Psoas muscle (tissue), 8 donors: ENCODE data around the gene MYO9A. TPM values are rescaled to one million over a fixed set of nuclear protein-coding genes. Genes with fewer than 3 reads are reported as not detected.
A peak's percentile ranks its signal among the peaks of the same experiment; 100 is the strongest.

ENCODE experiments used
- ATAC-seq, 4 donors: fragments of 200-7000 bp; cut with Tn5 transposase; one replicate each; pipeline ENCODE4 v1.9.1; 2020; ENCODE audit warnings: moderate library complexity in 3 of 4, mild to moderate bottlenecking in 2 of 4
- DNase-seq, 2 donors: peaks; one replicate each; pipeline ENCODE4 v3.0.0-alpha.2; 2020
- H3K27ac ChIP-seq: fragments of 200-600 bp; one replicate; pipeline ENCODE4 v1.8.0; 2022
- H3K27me3 ChIP-seq, 3 donors: fragments of 200-600 bp in 1 of 3; one replicate each; pipeline versions ENCODE4 v1.6.1 to v1.8.0; 2013 to 2022; ENCODE audit warnings: low read length in 2 of 3, mild to moderate bottlenecking in 2 of 3, moderate library complexity in 1 of 3; ENCODE audit not compliant: insufficient read depth in 3 of 3
- H3K36me3 ChIP-seq, 2 donors: fragments of 200-600 bp in 1 of 2; one replicate each; pipeline versions ENCODE4 v1.6.1 to v1.8.0; 2013 to 2022; ENCODE audit warnings: low read depth in 1 of 2, mild to moderate bottlenecking in 1 of 2, moderate library complexity in 1 of 2; ENCODE audit not compliant: insufficient read depth in 1 of 2
- H3K4me1 ChIP-seq: fragments of 200-600 bp; one replicate; pipeline ENCODE4 v1.8.0; 2022
- H3K4me3 ChIP-seq: fragments of 200-600 bp; one replicate; pipeline ENCODE4 v1.8.0; 2022; ENCODE audit warnings: mild to moderate bottlenecking
- H3K9me3 ChIP-seq: fragments of 200-600 bp; one replicate; pipeline ENCODE4 v1.8.0; 2022
- WGBS, 3 donors: extraction: QIAGEN DNeasy Blood & Tissue Kit; methylation state at CpG; one replicate each; pipeline versions ENCODE4 v1.1.6 to v1.1.7; 2013; 5-methylcytosine and 5-hydroxymethylcytosine counted together
- intact Hi-C, 2 donors: fragments of 100-400 bp; cut with DNase I; formaldehyde crosslinking; loops; one replicate each; pipeline versions ENCODE4 v1.11.0 to v1.14.2; 2022
- polyA plus RNA-seq, 3 donors: library from polyadenylated mRNA; stranded (reverse); fragments of 200-250 nt; gene quantifications; one replicate each; pipeline ENCODE4 v1.2.3, GENCODE V29; 2013
- total RNA-seq, 4 donors: library from RNA; stranded (reverse); fragmentation: NEBNext Ultra II Directional in 2 of 4; extraction: Animal tissue kit (Norgen Biotek cat#: 25700) in 2 of 4; gene quantifications; one replicate each; pipeline versions ENCODE4 v1.2.1 to v1.2.4, GENCODE V29; 2021 to 2023
- TF ChIP-seq, protein P1 (sequence below): fragments of 200-600 bp; IDR thresholded peaks from one replicate; pipeline ENCODE4 v1.8.0; 2022; ENCODE audit warnings: antibody characterized with exemption
- donor health status: healthy with polysubstance abuse.
- donor health status: DM: no; HTN: no; CAD: no; lungs with moderate emphysema.
- donor health status: Bipolar disorder and iron deficiency.
- donor health status: healthy.
- donor health status: DM: yes; HTN: yes; CAD: no.
- donor health status: DM: no; HTN: no; CAD: no.
- donor health status: DM: no; HTN: no; CAD: no.
- donor health status: DM: yes; HTN: yes; CAD: no.

The MYO9A gene
- total and polyA plus RNA-seq, 7 donors: 3.4 to 28.4 (median 23.0) TPM

DNA sequence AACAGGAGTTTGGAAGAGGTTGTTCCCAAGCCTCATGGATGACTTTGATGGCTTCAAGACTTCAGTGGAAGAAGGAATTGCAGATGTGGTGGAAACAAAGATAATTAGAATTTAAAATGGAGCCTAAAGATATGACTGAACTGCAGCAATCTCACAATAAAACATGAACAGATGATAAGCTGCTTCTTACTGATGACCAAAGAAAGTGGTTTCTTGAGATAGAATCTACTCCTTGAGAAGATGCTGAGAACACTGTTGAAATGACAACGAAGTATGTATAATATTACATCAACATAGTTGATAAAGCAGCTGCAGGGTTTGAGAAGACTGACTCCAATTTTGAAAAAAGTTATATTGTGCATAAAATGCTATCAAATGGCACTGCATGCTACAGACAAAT is 21.2 kb downstream of the MYO9A start:
- H3K4me1 ChIP-seq: peaks cover 5% of the 10 kb centered on the region
- TF ChIP-seq, protein P1, sequence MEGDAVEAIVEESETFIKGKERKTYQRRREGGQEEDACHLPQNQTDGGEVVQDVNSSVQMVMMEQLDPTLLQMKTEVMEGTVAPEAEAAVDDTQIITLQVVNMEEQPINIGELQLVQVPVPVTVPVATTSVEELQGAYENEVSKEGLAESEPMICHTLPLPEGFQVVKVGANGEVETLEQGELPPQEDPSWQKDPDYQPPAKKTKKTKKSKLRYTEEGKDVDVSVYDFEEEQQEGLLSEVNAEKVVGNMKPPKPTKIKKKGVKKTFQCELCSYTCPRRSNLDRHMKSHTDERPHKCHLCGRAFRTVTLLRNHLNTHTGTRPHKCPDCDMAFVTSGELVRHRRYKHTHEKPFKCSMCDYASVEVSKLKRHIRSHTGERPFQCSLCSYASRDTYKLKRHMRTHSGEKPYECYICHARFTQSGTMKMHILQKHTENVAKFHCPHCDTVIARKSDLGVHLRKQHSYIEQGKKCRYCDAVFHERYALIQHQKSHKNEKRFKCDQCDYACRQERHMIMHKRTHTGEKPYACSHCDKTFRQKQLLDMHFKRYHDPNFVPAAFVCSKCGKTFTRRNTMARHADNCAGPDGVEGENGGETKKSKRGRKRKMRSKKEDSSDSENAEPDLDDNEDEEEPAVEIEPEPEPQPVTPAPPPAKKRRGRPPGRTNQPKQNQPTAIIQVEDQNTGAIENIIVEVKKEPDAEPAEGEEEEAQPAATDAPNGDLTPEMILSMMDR: no peak
- no peaks in the 10 kb centered on the region for H3K27me3 ChIP-seq
- intact Hi-C loops: no loop called here
- DNase-seq (no peak), ATAC-seq (no peak)
- WGBS, 3 donors: 88 to 97% (median 90%) methylated on average over 1 of the region's 1 CpG
- H3K36me3 ChIP-seq: no peaks in the 10 kb centered on the region
- no peaks in the 10 kb centered on the region for H3K9me3 ChIP-seq
- no peak overlapping the region for H3K4me3 ChIP-seq
- no peak overlapping the region for H3K27ac ChIP-seq

DNA sequence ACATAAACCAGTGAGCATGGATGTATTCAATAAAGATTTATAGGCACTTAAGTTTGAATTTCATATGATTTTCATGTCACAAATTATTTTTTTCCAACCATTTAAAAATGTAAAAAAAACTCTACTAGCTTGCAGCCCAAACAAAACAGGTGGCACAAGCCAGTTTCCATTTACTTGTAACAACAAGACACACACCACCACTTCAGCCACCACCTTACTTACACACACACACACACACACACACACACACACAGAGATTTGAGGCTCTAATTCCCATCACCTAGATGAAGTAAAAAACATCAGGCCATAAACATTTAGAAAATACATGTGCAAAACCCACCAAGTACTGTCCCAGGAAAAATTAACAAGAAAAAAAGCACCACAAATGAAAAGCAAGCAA is 25.3 kb downstream of the MYO9A start:
- intact Hi-C loops: no loop called here
- no peak overlapping the region for H3K27ac ChIP-seq
- DNase-seq (no peak), ATAC-seq (no peak)
- TF ChIP-seq, protein P1: no peak
- H3K36me3 ChIP-seq: no peaks in the 10 kb centered on the region
- H3K4me1 ChIP-seq: no peaks in the 10 kb centered on the region
- H3K4me3 ChIP-seq: no peak overlapping the region
- H3K9me3 ChIP-seq: no peaks in the 10 kb centered on the region
- no peaks in the 10 kb centered on the region for H3K27me3 ChIP-seq

DNA sequence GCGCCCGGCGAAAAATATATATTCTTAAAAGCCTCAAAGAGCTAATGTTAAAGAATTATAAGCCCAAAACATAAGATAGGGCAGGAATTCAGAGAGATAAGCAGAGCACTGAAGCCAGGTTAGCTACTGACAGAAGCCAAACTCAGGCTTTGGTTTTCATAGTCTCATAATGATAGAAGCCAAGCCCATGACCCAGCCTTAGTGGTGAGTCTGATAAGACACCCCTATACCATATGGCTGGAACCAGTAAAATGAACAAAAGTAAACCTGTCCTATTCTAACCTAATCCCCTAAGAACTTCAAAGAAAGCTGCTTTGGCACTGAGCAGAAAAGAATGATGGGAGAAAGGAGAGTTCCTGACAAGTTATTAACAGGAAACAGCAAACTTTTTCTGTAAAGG is 25.9 kb downstream of the MYO9A start:
- intact Hi-C loops: no loop called here
- Histone ChIP-seq H3K27ac (no peak overlapping the region), H3K36me3 (no peaks in the 10 kb centered on the region), H3K4me3 (no peak overlapping the region), H3K27me3 (no peaks in the 10 kb centered on the region), H3K9me3 (no peaks in the 10 kb centered on the region), H3K4me1 (no peaks in the 10 kb centered on the region)
- 98 to 100% (median 99%) methylated on average over 3 of the region's 3 CpGs for WGBS, 3 donors
- TF ChIP-seq, protein P1: no peak
- no peak for ATAC-seq
- no peak for DNase-seq

DNA sequence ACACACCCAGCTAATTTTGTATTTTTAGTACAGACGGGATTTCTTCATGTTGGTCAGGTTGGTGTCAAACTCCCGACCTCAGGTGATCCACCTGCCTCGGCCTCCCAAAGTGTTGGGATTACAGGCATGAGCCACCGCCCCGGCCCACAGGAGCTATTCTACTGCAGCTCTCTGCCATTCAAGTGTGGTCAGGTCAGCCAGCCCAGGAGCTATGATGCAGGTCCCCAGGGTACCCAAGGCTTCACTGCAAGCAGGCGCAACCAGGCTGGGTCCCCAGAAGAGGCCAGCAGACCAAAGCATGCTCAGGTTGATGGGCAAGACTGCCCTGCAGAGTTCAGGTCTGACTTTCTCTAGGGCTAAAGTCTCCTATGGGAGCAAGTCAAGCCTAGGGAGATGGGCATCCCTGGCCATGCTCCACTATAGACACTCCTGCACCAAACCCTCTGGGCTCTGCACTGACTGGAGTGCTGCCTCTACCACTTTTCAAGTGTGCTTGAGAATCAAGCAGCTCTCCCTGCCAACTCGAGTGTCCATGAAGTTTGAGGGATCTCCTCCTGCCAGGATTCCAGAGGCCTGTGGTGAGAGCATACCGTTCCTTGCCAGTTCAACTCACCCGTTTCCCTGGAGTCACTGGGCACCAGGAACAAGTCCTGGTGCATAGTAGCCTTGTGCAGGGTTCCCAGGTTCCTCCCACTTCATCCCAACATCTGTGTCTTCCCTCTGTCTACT is 30.9 kb downstream of the MYO9A start:
- TF ChIP-seq, protein P1: no peak
- ATAC-seq (peak in 2 of 4 donors; percentile 13 to 25), DNase-seq (no peak)
- intact Hi-C loops: no loop called here
- 76 to 91% (median 79%) methylated on average over 9 of the region's 9 CpGs for WGBS, 3 donors
- no peak overlapping the region for H3K27ac ChIP-seq
- H3K4me1 ChIP-seq: peaks cover 3% of the 10 kb centered on the region
- H3K9me3 ChIP-seq: no peaks in the 10 kb centered on the region
- no peaks in the 10 kb centered on the region for H3K36me3 ChIP-seq
- H3K4me3 ChIP-seq: no peak overlapping the region
- no peaks in the 10 kb centered on the region for H3K27me3 ChIP-seq
